IMR-90 (cell line): ENCODE results near the gene LAMTOR4.
"Not testable (repeated sequence)": the region's sequence is repeated elsewhere in the genome, so short reads cannot be mapped to it uniquely, and the experiment has no call there.

ENCODE experiments used
- BHLHE40 ChIP-seq: fragments of 150-350 bp; IDR thresholded peaks from 2 replicates; pipeline ENCODE4 v1.6.1; 2016; ENCODE audit warnings: mild to moderate bottlenecking, low read depth, low read length
- CEBPB ChIP-seq: IDR thresholded peaks from 2 replicates; pipeline ENCODE4 v1.6.1; 2012; ENCODE audit warnings: low read depth, low read length, improper control_type of control experiment
- FOS ChIP-seq: fragments of 150-350 bp; IDR thresholded peaks from 2 replicates; pipeline ENCODE4 v1.6.1; 2016; ENCODE audit warnings: low read depth, low read length
- MAFK ChIP-seq: IDR thresholded peaks from 2 replicates; pipeline ENCODE4 v1.6.1; 2012; ENCODE audit warnings: low read depth, low read length, improper control_type of control experiment
- MXI1 ChIP-seq: IDR thresholded peaks from 2 replicates; pipeline ENCODE4 v1.6.1; 2012; ENCODE audit warnings: low read depth, mild to moderate bottlenecking, low read length, moderate library complexity, borderline replicate concordance
- POLR2A ChIP-seq: IDR thresholded peaks from 2 replicates; pipeline ENCODE4 v1.6.1; 2012; ENCODE audit warnings: mild to moderate bottlenecking, low read depth, low read length
- RAD21 ChIP-seq: IDR thresholded peaks from 2 replicates; pipeline ENCODE4 v1.6.1; 2012; ENCODE audit warnings: low read length, improper control_type of control experiment
- RCOR1 ChIP-seq: IDR thresholded peaks from 2 replicates; pipeline ENCODE4 v1.6.1; 2012; ENCODE audit warnings: mild to moderate bottlenecking, low read length, improper control_type of control experiment; ENCODE audit not compliant: insufficient replicate concordance
- RFX5 ChIP-seq: IDR thresholded peaks from 2 replicates; pipeline ENCODE4 v1.8.0; 2012; ENCODE audit warnings: low read depth, mild to moderate bottlenecking, low read length, moderate library complexity
- SMC3 ChIP-seq: fragments of 150-350 bp; IDR thresholded peaks from 2 replicates; pipeline ENCODE4 v1.6.1; 2016; ENCODE audit warnings: low read depth, mild to moderate bottlenecking, antibody characterized with exemption, low read length, moderate library complexity
- TF ChIP-seq, protein P1 (sequence below): conservative IDR thresholded peaks from 2 replicates; pipeline ENCODE4 v1.5.1; 2012; ENCODE audit warnings: mild to moderate bottlenecking, low read depth, low read length, improper control_type of control experiment
- TF ChIP-seq, protein P2 (sequence below): fragments of 150-350 bp; IDR thresholded peaks from 2 replicates; pipeline ENCODE4 v1.6.1; 2017; ENCODE audit warnings: mild to moderate bottlenecking, antibody characterized with exemption, low read length, low read depth
- TF ChIP-seq, protein P3 (sequence below): fragments of 150-350 bp; IDR thresholded peaks from 2 replicates; pipeline ENCODE4 v1.6.1; 2016; ENCODE audit warnings: low read depth, mild to moderate bottlenecking, low read length, moderate library complexity, borderline replicate concordance

DNA sequence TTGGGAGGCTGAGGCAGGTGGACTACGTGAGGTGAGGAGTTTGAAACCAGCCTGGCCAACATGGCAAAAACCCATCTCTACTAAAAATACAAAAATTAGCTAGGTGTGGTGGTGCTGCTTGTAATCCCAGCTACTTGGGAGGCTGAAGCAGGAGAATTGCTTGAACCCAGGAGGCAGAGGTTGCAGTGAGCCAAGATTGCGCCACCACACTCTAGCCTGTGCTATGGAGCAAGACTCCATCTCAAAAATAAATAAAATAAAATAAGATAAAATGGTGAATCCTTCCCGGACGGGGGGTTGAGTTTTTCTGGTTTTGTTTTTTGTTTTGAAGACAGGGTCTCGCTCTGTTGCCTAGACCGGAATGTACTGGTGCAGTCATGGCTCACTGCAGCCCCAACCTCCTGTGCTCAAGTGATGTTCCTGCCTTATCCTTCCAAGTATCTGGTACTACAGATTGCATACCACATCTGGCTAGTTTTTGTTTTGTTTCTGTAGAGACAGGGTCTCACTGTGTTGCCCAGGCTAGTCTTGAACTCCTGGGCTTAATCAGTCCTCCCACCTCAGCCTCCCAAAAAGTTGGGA lies 43.7 kb downstream of the LAMTOR4 start:
- TF ChIP-seq BHLHE40, MAFK, POLR2A, MXI1, SMC3, RAD21, FOS, RCOR1, RFX5: not testable (repeated sequence)
- TF ChIP-seq, protein P1, sequence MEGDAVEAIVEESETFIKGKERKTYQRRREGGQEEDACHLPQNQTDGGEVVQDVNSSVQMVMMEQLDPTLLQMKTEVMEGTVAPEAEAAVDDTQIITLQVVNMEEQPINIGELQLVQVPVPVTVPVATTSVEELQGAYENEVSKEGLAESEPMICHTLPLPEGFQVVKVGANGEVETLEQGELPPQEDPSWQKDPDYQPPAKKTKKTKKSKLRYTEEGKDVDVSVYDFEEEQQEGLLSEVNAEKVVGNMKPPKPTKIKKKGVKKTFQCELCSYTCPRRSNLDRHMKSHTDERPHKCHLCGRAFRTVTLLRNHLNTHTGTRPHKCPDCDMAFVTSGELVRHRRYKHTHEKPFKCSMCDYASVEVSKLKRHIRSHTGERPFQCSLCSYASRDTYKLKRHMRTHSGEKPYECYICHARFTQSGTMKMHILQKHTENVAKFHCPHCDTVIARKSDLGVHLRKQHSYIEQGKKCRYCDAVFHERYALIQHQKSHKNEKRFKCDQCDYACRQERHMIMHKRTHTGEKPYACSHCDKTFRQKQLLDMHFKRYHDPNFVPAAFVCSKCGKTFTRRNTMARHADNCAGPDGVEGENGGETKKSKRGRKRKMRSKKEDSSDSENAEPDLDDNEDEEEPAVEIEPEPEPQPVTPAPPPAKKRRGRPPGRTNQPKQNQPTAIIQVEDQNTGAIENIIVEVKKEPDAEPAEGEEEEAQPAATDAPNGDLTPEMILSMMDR, result not testable (repeated sequence)
- TF ChIP-seq, protein P2, sequence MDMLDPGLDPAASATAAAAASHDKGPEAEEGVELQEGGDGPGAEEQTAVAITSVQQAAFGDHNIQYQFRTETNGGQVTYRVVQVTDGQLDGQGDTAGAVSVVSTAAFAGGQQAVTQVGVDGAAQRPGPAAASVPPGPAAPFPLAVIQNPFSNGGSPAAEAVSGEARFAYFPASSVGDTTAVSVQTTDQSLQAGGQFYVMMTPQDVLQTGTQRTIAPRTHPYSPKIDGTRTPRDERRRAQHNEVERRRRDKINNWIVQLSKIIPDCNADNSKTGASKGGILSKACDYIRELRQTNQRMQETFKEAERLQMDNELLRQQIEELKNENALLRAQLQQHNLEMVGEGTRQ, result not testable (repeated sequence)
- TF ChIP-seq CEBPB, result 0 out of 2 replicates have a peak, but pooled peaks have one; percentile 14
- TF ChIP-seq, protein P3, sequence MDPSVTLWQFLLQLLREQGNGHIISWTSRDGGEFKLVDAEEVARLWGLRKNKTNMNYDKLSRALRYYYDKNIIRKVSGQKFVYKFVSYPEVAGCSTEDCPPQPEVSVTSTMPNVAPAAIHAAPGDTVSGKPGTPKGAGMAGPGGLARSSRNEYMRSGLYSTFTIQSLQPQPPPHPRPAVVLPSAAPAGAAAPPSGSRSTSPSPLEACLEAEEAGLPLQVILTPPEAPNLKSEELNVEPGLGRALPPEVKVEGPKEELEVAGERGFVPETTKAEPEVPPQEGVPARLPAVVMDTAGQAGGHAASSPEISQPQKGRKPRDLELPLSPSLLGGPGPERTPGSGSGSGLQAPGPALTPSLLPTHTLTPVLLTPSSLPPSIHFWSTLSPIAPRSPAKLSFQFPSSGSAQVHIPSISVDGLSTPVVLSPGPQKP, result not testable (repeated sequence)
